Progenitor cell of endocrine pancreas (in vitro differentiated cells): ENCODE data around the gene PARD6B. TPM values are rescaled to one million over a fixed set of nuclear protein-coding genes. Genes with fewer than 3 reads are reported as not detected.

Source experiments
- DNase-seq: peaks from one replicate; pipeline ENCODE4 v3.0.0; 2021; ENCODE audit warnings: low spot score; ENCODE audit not compliant: unreplicated experiment
- H3K27ac Mint-ChIP-seq: 2 replicates; pipeline ENCODE4 v1.8.0; 2021; ENCODE audit warnings: mild to moderate bottlenecking, moderate library complexity, mixed read lengths
- H3K27me3 Mint-ChIP-seq: 2 replicates; pipeline ENCODE4 v1.8.0; 2021; ENCODE audit warnings: mixed read lengths
- H3K36me3 Mint-ChIP-seq: 2 replicates; pipeline ENCODE4 v1.8.0; 2022; ENCODE audit warnings: mixed read lengths; ENCODE audit not compliant: insufficient read depth
- H3K4me1 Mint-ChIP-seq: 2 replicates; pipeline ENCODE4 v1.8.0; 2021; ENCODE audit warnings: low read depth, mixed read lengths
- H3K4me3 Mint-ChIP-seq: 2 replicates; pipeline ENCODE4 v1.8.0; 2021; ENCODE audit warnings: low read depth, mild to moderate bottlenecking, moderate library complexity, mixed read lengths
- H3K9me3 Mint-ChIP-seq: 2 replicates; pipeline ENCODE4 v1.8.0; 2021; ENCODE audit warnings: low read depth, mixed read lengths
- total RNA-seq: library from RNA; stranded (reverse); gene quantifications from 2 replicates; pipeline ENCODE4 v1.2.1, GENCODE V29; 2021
- TF ChIP-seq, protein P1 (sequence below): fragments of 200-600 bp; sonication (generic); IDR thresholded peaks from one replicate; pipeline ENCODE4 v1.5.0; 2021; ENCODE audit warnings: antibody characterized with exemption, mild to moderate bottlenecking; ENCODE audit not compliant: unreplicated experiment

PARD6B gene
- total RNA-seq, 1 donor from 2014 or later = 29.7 TPM

DNA sequence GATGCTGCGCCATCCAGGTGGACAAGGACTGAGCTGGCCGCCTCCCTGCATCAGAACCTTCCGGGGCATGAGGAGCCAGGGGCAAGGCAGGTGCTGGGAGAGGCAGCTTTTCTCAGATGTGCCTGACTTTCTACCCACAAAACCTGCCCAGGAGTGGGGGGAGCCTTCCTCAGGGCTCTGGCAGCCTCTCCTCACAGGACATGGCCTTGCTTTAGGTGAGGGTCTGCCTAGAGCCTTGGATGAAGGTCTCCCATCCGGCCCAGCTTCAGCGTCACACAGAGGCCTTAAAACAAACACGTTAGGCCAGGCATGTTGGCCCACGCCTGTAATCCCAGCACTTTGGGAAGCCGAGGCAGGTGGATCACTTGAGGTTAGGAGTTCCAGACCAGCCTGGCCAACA is 70.9 kb downstream of the PARD6B start:
- no peak overlapping the region for H3K4me3 Mint-ChIP-seq
- no peaks in the 10 kb centered on the region for H3K27me3 Mint-ChIP-seq
- TF ChIP-seq, protein P1, sequence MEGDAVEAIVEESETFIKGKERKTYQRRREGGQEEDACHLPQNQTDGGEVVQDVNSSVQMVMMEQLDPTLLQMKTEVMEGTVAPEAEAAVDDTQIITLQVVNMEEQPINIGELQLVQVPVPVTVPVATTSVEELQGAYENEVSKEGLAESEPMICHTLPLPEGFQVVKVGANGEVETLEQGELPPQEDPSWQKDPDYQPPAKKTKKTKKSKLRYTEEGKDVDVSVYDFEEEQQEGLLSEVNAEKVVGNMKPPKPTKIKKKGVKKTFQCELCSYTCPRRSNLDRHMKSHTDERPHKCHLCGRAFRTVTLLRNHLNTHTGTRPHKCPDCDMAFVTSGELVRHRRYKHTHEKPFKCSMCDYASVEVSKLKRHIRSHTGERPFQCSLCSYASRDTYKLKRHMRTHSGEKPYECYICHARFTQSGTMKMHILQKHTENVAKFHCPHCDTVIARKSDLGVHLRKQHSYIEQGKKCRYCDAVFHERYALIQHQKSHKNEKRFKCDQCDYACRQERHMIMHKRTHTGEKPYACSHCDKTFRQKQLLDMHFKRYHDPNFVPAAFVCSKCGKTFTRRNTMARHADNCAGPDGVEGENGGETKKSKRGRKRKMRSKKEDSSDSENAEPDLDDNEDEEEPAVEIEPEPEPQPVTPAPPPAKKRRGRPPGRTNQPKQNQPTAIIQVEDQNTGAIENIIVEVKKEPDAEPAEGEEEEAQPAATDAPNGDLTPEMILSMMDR = no peak
- H3K4me1 Mint-ChIP-seq = no peaks in the 10 kb centered on the region
- no peaks in the 10 kb centered on the region for H3K9me3 Mint-ChIP-seq
- DNase-seq = no peak
- no peak overlapping the region for H3K27ac Mint-ChIP-seq
- H3K36me3 Mint-ChIP-seq = no peaks in the 10 kb centered on the region

DNA sequence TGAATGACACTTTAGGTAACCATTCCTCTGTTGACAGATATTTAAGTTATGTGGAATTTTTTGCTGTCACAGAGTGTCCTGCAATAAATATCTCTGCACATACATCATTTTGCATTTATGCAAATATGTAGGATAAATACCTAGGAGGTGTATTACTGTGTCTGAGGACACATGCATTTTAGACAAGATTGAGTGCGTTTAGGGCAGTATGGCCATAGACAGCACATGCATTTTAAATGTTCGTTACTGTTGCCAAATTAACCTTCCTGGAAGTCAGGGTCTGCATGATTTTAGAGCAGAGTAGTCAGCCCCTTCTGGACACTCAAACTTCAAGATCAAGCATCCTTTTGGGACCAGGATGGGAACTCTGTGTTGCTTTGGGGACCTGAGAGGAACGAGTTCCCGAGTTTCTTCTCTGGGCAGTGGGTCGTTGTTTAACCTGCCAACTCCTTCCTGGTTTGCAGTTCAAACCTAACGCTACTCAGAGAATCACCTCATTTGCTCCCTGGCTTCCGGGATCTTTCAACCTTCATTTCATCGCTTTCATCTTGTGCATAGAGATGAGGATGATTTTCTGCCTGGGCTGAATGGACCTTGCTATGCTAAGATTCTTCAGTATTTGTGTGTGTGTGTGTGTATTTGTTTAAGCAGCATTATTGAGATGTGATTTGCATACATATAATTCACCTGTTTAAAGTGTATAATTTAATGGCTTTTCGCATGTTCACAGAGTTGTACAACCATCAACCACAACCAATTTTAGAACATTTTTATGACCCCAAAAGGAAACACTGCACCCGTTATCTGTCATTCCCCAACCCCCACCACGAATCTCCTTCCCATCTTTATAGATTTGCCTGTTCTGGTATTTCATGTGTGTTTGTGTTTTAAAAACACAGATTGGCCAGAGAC is 73.3 kb downstream of the PARD6B start:
- H3K36me3 Mint-ChIP-seq = peaks cover 1% of the 10 kb centered on the region
- H3K4me1 Mint-ChIP-seq = no peaks in the 10 kb centered on the region
- peaks cover 2% of the 10 kb centered on the region for H3K9me3 Mint-ChIP-seq
- TF ChIP-seq, protein P1 = no peak
- H3K27ac Mint-ChIP-seq = no peak overlapping the region
- no peak overlapping the region for H3K4me3 Mint-ChIP-seq
- no peak for DNase-seq
- H3K27me3 Mint-ChIP-seq = no peaks in the 10 kb centered on the region

DNA sequence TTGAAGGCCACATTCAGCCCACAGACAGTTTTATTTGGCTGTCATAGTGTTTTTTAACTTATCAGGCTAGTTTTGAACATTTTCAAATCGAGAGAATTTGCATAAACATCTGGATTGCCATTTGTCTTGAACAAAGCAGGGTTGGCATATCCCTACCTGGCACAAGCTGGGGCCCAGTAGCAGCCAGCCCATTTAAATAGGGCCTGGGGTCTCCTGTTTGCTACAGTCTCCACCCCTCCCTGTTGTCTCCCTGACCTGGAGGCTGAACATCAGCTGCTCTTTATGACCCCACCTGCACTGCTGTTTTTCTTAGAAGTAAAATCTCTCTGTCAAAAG is 73.9 kb downstream of the PARD6B start:
- H3K36me3 Mint-ChIP-seq = peaks cover 3% of the 10 kb centered on the region
- peaks cover 3% of the 10 kb centered on the region for H3K9me3 Mint-ChIP-seq
- no peaks in the 10 kb centered on the region for H3K4me1 Mint-ChIP-seq
- TF ChIP-seq, protein P1 = no peak
- H3K4me3 Mint-ChIP-seq = no peak overlapping the region
- DNase-seq = no peak
- no peaks in the 10 kb centered on the region for H3K27me3 Mint-ChIP-seq
- H3K27ac Mint-ChIP-seq = no peak overlapping the region

DNA sequence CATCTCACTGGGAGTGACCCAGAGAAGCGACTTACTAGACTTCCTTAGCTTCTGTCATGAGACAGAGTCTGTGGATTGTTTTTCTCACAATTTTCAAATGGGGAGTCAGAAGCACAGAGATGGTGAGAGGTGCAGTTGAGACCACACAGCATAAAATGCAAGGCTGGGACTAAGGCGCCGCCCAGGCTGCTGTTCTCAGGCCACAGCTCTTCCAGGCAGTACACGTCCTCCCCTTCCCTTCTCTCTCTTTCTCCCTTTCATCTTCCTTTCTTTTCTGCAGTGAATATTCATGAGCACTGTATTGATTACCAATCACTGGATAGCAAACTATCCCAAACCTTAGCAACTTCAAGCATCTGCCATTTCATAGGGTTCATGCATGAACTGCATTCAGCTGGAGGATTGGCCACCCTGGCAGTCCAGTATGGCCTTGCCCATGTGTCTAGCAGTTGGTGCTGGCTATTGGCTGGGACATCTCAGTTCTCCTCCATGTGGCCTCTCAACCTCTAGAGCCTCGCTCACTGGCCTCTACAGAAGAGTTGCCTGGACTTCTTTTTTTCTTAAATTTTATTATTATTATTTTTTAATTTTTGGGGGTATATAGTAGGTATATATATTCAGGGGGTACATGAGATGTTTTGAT is 74.9 kb downstream of the PARD6B start:
- TF ChIP-seq, protein P1 = no peak
- Mint-ChIP-seq H3K27ac (no peak overlapping the region), H3K4me3 (no peak overlapping the region), H3K9me3 (peaks cover 3% of the 10 kb centered on the region), H3K27me3 (no peaks in the 10 kb centered on the region), H3K36me3 (peaks cover 3% of the 10 kb centered on the region), H3K4me1 (no peaks in the 10 kb centered on the region)
- no peak for DNase-seq

Other genes with a start within 250 kb of the PARD6B start
- 26.0 and 27.7 TPM in 2 replicates for gene PTPN1, start 221.2 kb upstream of the PARD6B start, total RNA-seq
- 0.29 and 0.31 TPM in 2 replicates for gene RIPOR3, start 40.0 kb upstream of the PARD6B start, total RNA-seq
- 8.5 and 8.9 TPM in 2 replicates for gene BCAS4, start 63.5 kb downstream of the PARD6B start, total RNA-seq
- 127 and 144 TPM in 2 replicates for gene ADNP, start 199.9 kb downstream of the PARD6B start, total RNA-seq
- 41.4 and 43.9 TPM in 2 replicates for gene DPM1, start 227.0 kb downstream of the PARD6B start, total RNA-seq
- gene MOCS3, start 227.2 kb downstream of the PARD6B start, total RNA-seq = 5.6 and 5.8 TPM in 2 replicates